Activated CD4-positive, alpha-beta T cell treated with anti-CD3 and anti-CD28 coated beads for 4 hours (primary cell): ENCODE data around the gene KCNE4.
"Not testable (repeated sequence)": the region's sequence is repeated elsewhere in the genome, so short reads cannot be mapped to it uniquely, and the experiment has no call there.

Source experiments
- DNase-seq, 2 donors: peaks; one replicate each; pipeline ENCODE4 v3.0.0-alpha.2; 2020

Gene KCNE4

DNA sequence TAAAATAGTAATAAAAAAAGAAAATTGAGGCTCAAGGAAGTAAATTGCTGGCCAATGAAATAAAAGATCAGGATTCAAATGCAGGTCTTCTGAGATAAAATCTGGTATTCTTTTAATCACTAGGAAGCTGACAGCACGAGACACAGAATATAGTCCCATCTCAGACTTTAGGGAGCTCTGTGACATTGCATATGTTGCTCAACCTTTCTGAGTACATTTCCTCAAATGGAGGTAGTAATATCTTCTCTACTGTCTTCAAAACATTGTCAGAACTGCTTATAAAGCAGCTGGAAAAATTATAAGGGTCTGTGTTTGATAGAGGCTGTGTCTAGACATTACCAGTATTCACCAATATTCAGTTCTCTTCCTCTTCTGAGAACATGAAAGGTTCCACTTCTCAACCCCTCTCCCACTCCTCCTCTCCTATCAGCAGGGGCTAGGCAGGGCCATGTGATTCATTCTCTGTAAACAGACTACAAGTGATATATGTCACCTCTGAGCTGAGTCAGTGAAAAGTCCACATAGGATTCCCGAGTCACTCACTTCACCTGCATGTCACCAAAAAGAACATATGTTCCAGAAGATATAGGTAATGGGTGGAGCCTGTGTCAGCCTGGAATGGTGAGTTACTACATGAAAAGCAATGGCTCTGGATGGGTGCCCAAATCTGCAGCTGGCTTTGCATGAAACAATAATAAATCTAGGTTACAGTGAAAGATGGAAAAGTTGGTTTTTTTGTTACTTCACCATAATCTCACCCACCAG, 7.1 kb downstream of the KCNE4 start:
- no peak for DNase-seq

DNA sequence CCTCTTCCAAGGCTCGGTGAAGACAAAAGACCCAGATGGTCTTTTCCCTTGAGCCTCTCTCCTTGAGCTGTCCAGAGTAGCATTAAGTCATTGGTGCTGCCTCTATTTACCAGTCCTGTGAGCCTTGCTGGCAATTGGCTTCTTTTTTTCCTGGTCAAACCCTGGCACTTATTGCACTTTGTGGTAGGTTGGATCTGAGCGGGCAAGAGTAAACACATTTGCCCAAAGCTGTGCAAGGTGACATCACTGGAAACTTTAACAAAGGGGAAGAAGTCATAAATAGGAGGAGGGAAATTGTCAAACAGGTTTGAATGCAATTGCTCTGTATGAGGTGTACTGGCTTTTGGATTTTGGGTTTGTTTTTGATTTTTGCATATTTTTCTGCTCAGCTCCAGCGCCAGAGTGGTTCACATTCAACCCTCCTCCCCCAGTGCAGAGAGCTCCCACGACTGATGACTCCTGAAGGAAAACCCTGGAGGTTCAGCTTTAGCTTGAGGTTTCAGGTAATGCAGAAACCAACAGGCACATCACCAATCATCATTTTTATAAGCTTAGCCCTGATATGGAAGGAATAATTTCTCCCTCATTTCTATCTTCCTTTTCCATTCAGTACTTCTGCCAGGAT, 8.3 kb downstream of the KCNE4 start:
- DNase-seq: no peak

DNA sequence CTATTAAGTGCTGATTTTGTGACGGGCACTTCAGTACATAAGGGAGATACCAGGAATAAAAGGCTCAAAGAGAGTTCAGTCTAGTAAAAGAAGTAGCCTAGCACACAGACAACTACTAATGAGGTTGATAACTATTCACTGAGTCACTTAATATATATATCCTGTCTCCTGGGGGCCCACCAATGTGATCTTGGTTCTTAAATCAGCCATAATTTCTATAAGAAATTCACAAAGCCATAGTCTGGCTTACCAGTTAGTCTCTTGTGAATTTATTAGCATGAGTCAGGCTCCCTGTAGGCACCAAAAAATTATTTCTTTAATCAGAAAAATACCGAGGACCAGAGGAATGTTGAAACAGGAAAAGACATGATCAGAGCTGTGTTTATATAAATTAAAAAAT, 10.4 kb downstream of the KCNE4 start:
- no peak for DNase-seq

DNA sequence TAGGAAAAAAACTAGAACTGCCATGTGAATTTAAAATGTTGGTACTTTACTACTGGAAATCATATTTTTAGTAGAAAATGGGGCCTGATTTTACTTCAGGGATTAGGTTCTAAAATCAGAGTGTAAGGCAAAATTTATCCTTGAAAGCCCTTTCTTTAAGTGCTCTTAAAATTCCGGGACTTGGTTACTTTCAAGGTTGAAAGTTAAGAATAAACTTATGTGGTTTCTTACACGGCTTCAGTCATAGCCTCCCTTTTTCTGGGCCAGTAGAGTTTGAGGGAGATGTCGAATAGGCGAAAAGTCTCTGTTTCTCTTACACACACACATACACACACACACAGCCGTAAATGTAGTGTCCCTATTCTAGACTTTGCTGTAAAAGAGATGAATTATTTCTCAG, 13.1 kb downstream of the KCNE4 start:
- no peak for DNase-seq

DNA sequence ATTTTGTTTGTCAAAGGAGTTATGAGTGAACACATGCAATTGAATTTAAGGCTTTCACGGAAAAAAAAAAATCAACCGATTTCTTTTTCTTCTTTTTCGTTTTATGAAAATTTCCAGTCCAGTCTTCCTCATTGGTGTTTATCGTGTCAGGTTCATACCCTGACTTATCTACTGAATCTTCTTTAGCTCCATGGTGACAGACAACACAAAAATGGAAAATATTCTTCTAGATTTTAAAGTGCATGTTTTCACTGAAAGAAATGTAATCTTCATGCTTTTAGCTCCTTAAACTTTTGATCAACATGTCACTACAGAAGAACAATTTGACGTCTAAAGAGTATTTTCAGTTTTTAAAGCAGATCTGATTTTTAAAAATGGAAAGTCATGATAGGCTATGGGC, 14.7 kb downstream of the KCNE4 start:
- DNase-seq: no peak

DNA sequence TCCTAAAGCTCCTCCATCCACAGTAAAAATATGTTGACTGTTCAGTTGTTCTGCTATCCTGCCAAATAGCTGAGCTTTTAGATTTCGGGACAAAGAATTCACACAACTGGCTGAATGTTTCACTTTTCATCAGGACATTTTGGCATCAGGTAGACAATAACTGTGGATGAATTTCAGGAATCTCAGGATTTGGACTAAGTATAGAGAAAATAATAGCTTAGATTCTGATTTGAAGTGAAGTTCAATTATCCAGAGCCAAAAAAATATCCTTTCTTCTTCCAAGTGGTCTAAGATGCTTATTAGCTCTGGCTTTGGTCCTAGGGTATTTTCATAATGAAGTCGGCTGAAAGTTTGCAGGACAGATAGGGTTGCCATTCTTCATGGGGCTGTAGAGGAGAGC, 16.1 kb downstream of the KCNE4 start:
- no peak for DNase-seq

DNA sequence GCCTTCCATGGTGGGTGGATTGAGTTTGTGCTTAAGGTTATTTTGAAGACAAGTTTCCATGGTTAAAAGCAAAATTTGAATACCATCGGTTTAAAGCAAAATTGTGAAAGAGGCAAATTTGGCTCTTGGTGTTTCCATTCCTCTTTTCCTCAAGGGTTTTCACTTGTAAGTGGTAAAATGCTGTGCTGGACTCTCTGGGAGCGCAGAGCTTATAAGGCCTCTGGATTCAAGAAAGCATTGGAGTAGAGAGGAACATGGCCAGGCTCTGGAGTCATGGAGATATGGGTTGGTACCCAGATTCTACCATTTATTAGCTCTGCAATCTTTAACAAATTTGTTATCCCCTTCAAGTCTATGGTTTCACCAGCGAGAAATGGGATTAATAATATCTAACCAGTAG, 17.5 kb downstream of the KCNE4 start:
- no peak for DNase-seq

DNA sequence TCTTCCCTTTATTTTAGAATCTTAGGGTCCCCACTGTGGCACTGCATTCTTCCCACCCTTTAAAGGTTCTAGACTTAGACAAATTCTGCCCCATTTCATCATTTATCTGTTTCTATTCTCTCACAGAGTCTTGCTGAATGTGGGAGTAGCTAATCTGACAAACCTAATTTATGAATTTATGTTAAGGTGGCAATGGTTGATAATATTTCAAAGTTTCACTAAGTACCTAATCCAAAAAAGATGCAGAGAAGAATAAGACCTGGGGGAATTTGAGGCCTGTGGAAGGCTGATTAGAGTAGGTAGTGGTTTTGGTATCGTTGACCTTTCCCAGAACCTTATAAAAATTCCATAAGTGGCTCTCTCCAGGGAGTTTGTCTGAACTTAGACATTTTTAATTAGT, 18.0 kb downstream of the KCNE4 start:
- DNase-seq: no peak

DNA sequence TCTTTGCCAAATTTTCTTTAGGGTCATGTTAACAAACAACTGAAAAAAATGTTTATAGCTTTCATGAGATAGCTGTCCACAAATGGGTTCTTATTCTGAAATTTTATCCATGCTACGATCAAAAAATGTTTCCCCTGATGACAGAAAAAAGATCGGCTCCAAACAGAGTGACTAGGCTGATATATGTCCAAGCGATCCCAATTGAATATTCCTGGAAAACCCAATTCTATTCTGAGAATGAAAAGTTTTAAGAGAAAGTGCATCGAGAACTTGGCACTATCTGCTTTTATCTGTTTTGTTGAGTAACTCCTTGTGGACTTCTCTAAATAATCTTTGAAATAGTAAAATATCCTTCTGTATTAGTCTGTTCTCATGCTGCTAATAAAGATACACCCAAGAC, 19.1 kb downstream of the KCNE4 start:
- DNase-seq: no peak

DNA sequence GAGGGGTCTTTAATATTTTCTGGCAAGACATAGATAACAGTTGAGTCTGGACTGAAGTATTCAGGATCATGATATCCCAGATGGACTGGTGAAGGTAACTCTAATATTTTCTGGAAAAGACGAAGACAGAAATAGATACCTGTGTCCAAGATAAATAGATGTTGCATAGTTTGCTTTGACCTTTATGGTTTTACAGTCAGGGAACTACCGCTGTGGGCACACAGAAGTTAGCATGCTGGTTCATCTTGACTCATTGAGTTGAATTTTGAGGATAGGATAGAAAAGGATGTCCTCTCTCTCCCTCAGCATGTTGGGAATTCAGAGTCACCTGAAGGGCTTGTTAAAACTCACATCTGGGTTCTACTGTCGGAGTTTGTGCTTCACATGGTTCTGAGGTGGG, 20.8 kb downstream of the KCNE4 start:
- no peak for DNase-seq

DNA sequence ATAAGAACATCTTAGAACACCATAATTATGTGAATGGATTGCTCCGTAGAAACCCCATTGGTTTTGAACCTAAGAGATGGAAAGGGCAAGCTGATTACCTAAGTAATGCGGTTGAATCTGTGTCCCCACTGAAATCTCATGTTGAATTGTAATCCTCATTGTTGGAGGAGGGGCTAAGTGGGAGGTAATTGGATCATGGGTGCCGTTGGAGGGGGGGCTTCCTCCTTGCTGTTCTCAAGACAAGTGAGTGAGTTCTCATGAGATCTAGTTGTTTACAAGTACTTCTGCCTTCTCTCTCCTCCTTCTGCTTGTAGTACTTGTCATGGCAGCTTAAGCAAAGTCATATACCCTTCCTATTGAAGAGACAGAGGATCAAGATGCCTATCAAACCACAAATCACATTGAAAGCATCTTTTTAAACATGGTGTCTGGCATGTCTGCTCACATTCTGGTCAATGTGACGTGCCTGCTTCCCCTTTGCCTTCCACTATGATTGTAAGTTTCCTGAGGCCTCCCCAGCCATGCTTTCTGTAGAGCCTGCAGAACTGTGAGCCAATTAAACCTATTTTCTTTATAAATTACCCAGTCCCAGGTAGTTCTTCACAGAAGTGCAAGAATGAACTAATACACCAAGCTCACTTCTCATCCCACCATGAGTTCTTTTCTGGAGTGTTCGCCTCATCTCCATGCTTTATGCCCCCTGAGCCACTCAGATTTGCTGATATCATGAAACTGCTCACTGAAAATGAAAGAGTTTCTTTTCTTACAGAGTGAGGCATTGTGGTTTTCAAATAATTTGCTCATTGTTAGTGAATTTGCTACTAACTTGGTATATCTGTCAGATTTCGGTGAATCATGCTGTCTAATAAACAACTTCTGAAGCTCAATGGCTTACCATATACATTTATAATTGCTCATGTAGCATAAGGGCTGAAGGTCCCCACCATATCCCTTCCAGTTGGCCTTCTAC, 23.6 kb downstream of the KCNE4 start:
- DNase-seq: no peak

DNA sequence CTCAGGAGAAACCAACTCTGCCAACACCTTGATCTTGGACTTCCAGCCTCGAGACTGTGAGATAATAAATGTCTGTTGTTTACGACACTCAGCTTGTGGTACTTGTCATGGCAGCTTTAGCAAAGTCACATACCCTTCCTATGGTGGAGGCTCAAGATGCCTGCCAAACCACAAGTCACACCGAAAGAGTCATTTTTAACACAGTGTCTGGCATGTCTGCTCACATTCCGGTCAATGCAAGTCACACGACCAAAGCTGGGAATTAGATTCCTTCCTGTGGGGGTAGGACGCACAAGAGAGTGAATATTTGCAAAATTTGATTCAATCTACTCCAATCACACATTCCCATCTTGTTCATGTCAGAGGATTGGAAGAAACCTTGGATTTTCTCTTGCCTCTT, 24.6 kb downstream of the KCNE4 start:
- no peak for DNase-seq

DNA sequence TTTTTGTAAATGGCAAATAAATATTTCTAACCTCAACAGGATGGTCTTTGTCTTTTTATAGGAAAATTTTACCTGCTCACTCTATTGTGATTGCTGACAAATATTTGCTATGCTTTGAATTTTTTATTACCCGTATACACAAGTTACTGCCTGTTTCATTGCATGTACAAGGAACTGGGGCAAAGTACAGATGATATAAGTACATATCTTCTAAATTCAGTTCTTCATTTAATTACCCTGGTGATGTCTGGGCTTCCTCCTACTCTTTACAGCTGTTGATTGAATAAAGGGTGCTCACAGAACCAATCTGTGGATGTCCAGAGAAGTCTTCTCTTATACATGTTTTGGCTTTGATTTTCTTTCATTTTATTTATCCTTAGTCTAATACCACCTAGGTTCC, 26.5 kb downstream of the KCNE4 start:
- no peak for DNase-seq

DNA sequence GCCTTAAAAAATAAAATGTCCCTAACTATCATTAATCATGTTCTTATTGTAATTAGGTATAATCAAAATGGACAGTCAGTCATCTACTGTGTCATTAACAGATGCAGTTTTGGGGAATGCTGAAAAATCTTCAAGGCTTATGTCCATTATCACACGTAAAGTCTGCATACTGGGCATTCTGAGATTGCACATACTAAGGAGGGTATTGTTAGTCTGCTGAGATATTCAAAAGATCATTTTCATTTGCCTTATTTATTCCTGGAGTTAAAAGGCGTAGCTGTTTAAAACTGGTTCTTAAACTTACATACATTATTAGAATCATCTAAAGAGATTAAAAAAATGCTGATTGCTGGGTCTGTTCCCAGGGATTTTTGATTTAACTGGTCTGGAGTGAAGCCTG, 27.4 kb downstream of the KCNE4 start:
- no peak for DNase-seq

DNA sequence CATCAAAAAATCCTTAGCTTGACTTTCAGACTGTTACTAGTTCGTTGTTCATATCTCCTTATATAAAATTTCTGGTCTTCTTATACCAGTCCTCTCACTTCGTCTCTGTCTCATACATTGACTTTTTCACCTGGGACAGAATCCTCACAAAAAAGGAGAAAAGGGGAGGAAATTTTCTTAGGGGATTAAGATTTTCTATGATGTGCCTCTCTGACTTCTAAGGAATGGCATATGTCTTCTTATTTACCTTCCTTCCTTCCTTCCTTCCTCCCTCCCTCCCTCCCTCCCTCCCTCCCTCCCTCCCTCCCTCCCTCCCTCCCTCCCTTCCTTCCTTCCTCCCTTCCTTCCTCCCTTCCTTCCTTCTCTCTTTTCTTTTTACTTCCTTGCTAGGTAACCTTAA, 27.9 kb downstream of the KCNE4 start:
- DNase-seq: no peak

DNA sequence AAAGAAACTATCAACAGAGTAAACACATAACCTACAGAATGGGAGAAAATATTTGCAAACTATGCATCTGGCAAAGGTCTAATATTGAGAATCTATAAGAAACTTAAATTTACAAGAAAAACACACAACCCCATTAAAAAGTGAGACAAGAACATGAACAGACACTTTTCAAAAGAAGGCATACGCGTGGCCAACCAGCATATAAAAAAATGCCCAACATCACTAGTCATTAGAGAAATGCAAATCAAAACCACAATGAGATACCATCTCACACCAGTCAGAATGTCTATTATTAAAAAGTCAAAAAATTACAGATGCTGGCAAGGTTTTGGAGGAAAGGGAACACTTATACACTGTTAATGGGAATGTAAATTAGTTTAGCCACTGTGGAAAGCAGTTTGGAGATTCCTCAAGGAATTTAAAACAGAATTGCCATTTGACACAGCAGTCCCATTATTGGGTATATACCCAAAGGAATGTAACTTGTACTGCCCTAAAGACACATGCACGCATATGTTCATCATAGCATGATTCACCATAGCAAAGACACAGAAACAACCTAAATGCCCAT, 28.9 kb downstream of the KCNE4 start:
- DNase-seq: not testable (repeated sequence)

DNA sequence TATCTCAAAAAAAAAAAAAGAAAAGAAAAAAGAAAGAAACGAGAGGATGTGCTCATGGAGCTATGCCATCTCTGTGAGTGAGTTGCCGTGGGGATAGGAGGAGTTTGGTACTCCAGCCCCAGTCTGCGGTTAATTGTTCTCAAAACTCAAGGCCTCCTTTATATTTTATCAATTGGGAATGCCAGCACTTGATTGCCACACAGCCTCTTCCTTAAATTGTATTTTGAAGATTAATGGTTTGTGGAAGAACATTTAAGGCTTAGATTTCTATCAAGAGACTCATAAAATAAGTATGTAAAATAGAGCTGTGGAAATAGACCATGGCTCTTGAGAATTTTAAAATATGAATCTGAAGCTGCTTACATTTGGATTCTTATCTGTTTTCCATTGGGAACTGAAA, 29.8 kb downstream of the KCNE4 start:
- DNase-seq: no peak

DNA sequence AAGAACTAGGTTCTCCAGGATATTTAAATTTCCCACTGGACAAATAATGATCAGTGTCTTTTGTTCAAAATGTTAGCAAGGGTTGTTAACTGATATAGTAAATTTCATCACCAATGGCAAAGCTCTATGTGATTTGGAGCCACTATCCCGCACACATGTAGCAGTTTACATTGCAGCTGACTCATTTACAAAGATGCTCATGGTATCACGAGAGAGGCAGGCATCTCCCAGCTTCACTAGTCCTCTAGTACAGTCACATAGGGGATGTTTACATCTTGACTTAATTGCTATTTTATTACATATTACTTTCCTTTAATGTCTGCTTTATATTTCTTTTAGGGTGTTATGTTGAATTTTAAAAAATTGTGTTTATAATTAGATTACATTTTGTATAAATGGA, 30.7 kb downstream of the KCNE4 start:
- DNase-seq: no peak

DNA sequence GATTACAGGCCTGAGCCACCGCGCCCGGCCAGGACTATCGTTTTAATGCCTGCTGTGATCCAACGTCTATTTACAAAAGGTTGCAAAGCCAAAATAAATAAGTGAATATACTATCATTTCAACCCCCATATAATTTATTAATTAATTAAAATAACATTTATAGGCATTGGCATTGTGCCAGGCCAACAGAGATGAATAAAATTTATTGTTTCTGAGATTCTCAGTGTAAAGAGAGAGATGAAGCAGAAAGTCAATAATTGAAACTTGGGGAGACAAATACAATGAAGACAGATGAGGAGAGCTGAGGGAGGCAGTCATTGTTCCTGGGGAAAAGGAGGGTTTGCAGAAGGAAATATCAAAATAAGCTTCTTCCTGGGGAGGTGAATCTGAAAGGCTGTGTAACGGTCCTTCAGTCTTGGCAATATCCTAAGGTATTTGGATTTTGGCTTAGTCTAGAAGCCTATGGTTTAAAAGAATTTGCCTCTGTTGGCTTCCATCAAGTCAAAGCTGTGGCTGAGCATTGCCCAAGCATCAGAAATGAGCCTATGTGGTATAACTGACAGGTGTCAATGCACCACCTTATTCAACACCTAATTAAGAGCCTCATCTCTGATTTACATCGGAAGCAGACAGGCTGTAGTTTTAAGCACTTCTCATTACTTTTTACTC, 31.5 kb downstream of the KCNE4 start:
- no peak for DNase-seq

DNA sequence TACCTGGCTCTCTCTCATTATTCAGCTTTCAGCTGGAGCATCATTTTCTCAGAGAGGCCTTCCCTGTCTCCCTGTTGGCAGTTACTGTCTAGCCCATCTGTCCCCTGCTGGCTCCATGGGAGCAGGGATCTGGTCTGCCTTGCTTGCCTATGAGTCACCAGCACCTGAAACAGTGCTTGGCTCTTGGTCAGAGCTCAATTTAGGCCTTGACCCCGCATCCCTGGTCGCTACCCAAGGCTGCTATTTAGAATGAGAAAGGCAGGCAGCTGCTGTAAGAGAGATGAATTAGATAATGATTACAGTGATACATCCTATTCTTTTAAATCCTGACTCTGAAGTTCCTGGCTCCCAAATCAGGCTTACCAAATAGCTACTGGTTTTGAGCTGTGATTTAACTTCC, 32.9 kb downstream of the KCNE4 start:
- no peak for DNase-seq

DNA sequence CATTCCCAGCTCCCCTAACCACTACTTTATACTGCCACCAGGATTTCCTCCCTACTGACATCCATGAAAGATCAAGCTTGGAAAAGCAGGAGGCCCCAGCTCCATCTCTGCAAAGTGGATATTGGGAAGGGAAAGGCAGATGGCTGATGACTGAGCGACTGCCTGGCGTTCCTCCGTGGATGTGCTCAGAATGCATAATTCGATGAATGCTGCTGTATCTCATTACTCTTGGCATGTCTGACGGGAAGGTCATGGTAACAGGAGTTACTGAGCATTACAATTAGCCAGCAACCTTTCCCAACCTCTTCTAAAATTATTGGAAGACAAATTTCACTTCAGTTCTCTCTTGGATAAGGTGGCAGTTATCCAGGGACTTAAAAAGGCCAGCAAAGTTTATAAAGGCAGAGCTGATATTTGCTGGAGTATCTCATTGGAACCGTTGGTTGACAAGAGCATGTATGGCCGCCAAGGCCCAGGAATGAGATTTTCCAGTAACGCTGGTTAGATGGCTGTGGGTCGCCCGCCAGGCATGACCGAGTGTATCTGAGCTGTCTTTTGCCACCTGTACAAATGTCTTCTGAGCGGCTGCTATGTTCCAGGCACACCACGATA, 34.5 kb downstream of the KCNE4 start:
- DNase-seq: no peak

DNA sequence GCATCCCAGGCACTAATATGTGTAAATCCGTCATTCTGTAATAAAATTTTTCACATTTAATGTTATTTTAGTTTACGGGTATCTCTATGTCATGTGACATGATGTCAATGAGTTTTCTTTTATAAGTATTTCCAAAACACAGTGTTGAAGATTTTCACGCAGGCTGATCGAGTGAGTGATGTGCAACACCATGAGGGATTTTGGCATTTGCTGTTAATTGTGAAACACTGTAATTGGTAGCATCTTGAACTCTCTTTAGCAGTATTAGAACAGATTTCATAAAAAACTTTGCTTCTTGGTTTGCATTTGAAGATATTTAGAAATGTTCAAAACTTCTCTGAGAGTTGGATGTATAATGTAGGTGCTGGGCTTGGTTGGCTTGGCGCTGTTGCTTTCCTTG, 35.5 kb downstream of the KCNE4 start:
- DNase-seq: no peak
